ENCODE data around the gene ETF1. TPM values are rescaled to one million over a fixed set of nuclear protein-coding genes. Genes with fewer than 3 reads are reported as not detected.

The ETF1 gene
- total and polyA plus RNA-seq, 9 of the 15 experiments (the other 6 are each of a cell fraction or from before 2014, with no cell fraction given): 53.7 to 209 (median 164) TPM

GRCh38 chr5:138488481-138488945 lies 54.5 kb downstream of the ETF1 start (continued):
- TF ChIP-seq MGA (IDR thresholded peaks at IDR 0.05) (peak; percentile 92), DACH1 (IDR thresholded peaks at IDR 0.05; ENCODE audit: partially characterized antibody) (no peak), GABPB2 (CRISPR knock-in tag; conservative IDR thresholded peaks at IDR 0.05) (no peak), CBFA2T2 (conservative IDR thresholded peaks at IDR 0.05) (peak; percentile 24), STAT6 (CRISPR knock-in tag; IDR thresholded peaks at IDR 0.05) (peak; percentile 0; the same call in 1 of the 2 replicates), E2F5 (CRISPR knock-in tag; IDR thresholded peaks at IDR 0.05) (no peak), MCM3 (IDR thresholded peaks at IDR 0.05) (no peak), BRF1 (IDR thresholded peaks at IDR 0.05; ENCODE audit: borderline replicate concordance, extremely low read depth, insufficient read length) (no peak), GTF2A2 (tag; IDR thresholded peaks at IDR 0.05) (no peak), CHD2 (IDR thresholded peaks at IDR 0.05; ENCODE audit: low read depth, low read length) (no peak), ZNF644 (tag; IDR thresholded peaks at IDR 0.05; ENCODE audit: low read depth) (0 out of 2 replicates have a peak, but pooled peaks have one; percentile 30), EGR1 (conservative IDR thresholded peaks at IDR 0.05) (peak; percentile 27; the same call in 1 of the 2 replicates)
